ENCODE data around the gene TEX48.

TEX48 gene

DNA sequence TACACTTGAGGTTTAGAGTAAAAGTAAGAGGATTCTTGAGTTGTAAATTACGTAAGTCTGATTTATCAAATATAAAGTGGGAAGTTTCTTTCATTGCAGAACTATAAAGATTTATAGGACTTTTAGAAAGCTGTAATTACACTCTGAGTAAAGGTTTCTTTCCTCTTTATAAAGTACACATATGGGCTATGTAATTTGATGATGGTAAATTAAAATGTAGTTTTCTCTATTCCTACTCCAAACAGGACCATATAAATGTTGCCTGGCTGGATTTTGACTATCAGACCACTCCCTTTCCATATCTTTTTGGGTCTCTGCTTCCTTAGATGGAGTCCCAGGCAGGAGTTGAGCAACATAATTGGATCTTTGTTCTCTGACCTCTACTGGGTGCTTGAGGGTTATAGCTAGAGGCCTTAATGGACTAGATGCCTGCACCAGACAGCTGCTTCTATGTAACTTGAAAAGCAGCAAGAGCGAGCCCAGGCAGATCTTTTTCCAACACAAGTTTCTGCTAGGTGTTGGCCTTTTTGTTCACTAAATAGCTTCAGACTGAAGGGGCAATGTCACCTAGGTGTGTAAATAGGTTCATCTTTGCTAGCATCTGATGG is 11.4 kb upstream of the TEX48 start:
- Histone ChIP-seq H3K4me3 (ENCODE audit: extremely low read depth, insufficient read depth, low read length, poor library complexity, severe bottlenecking) (no peak overlapping the region), H3K27ac (ENCODE audit: low read depth, low read length, severe bottlenecking) (no peak overlapping the region), H3K9me3 (ENCODE audit: control insufficient read depth, low read length) (no peaks in the 10 kb centered on the region), H3K36me3 (ENCODE audit: control insufficient read depth, insufficient read depth, low read length) (no peaks in the 10 kb centered on the region), H3K4me1 (ENCODE audit: control insufficient read depth, insufficient read depth, low read length, poor library complexity, severe bottlenecking) (peaks cover 6% of the 10 kb centered on the region)
- WGBS, 2 experiments (ENCODE audit: insufficient coverage in 2 of 2): 83 to 100% methylated on average over 1 of the region's 2 CpGs

GRCh38 chr9:114691956-114692295 is 9.9 kb upstream of the TEX48 start:
- no peaks in the 10 kb centered on the region for H3K9me3 ChIP-seq (ENCODE audit: control insufficient read depth, low read length)
- peaks cover 3% of the 10 kb centered on the region for H3K4me1 ChIP-seq (ENCODE audit: control insufficient read depth, insufficient read depth, low read length, poor library complexity, severe bottlenecking)
- H3K36me3 ChIP-seq (ENCODE audit: control insufficient read depth, insufficient read depth, low read length): no peaks in the 10 kb centered on the region
- no peak overlapping the region for H3K4me3 ChIP-seq (ENCODE audit: extremely low read depth, insufficient read depth, low read length, poor library complexity, severe bottlenecking)
- H3K27ac ChIP-seq (ENCODE audit: low read depth, low read length, severe bottlenecking): no peak overlapping the region

- no peaks in the 10 kb centered on the region for H3K9me3 ChIP-seq (ENCODE audit: control insufficient read depth, low read length)
- no peaks in the 10 kb centered on the region for H3K36me3 ChIP-seq (ENCODE audit: control insufficient read depth, insufficient read depth, low read length)
- H3K4me1 ChIP-seq (ENCODE audit: control insufficient read depth, insufficient read depth, low read length, poor library complexity, severe bottlenecking): peaks cover 3% of the 10 kb centered on the region
- no peak overlapping the region for H3K27ac ChIP-seq (ENCODE audit: low read depth, low read length, severe bottlenecking)
- WGBS, 2 experiments (ENCODE audit: insufficient coverage in 2 of 2): 92 to 95% methylated on average over 9 of the region's 11 CpGs
- H3K4me3 ChIP-seq (ENCODE audit: extremely low read depth, insufficient read depth, low read length, poor library complexity, severe bottlenecking): no peak overlapping the region
Observed at GRCh38 chr9:114691046-114691955, 9.3 kb upstream of the TEX48 start.

DNA sequence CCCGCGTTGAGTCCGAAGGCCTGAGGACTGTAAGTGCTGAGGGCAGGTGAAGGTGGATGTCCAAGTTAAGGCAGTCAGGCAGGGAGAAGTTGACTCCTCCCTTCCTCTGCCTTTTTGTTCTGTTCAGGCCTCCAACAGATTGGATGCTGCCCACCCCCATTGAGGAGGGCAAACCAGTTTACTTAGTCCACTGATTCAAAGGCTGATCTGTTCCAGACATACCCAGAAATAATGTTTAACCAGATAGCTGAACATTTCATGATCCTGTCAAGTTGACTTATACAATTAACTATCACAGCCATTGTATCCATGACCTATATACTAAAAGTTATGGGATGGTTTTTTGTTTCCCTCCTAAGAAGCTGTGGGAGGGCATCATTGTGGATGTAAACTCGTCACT is 8.3 kb upstream of the TEX48 start:
- no peak overlapping the region for H3K4me3 ChIP-seq (ENCODE audit: extremely low read depth, insufficient read depth, low read length, poor library complexity, severe bottlenecking)
- peaks cover 3% of the 10 kb centered on the region for H3K4me1 ChIP-seq (ENCODE audit: control insufficient read depth, insufficient read depth, low read length, poor library complexity, severe bottlenecking)
- 88 to 93% methylated on average over 1 to 3 of the region's 4 CpGs for WGBS, 2 experiments (ENCODE audit: insufficient coverage in 2 of 2)
- H3K27ac ChIP-seq (ENCODE audit: low read depth, low read length, severe bottlenecking): no peak overlapping the region
- H3K9me3 ChIP-seq (ENCODE audit: control insufficient read depth, low read length): no peaks in the 10 kb centered on the region
- H3K36me3 ChIP-seq (ENCODE audit: control insufficient read depth, insufficient read depth, low read length): no peaks in the 10 kb centered on the region

GRCh38 chr9:114689813-114690212 is 7.8 kb upstream of the TEX48 start:
- H3K36me3 ChIP-seq (ENCODE audit: control insufficient read depth, insufficient read depth, low read length): no peaks in the 10 kb centered on the region
- no peak overlapping the region for H3K4me3 ChIP-seq (ENCODE audit: extremely low read depth, insufficient read depth, low read length, poor library complexity, severe bottlenecking)
- 70 to 81% methylated on average over 6 to 7 of the region's 7 CpGs for WGBS, 2 experiments (ENCODE audit: insufficient coverage in 2 of 2)
- H3K27ac ChIP-seq (ENCODE audit: low read depth, low read length, severe bottlenecking): no peak overlapping the region
- H3K9me3 ChIP-seq (ENCODE audit: control insufficient read depth, low read length): no peaks in the 10 kb centered on the region
- H3K4me1 ChIP-seq (ENCODE audit: control insufficient read depth, insufficient read depth, low read length, poor library complexity, severe bottlenecking): peaks cover 3% of the 10 kb centered on the region

DNA sequence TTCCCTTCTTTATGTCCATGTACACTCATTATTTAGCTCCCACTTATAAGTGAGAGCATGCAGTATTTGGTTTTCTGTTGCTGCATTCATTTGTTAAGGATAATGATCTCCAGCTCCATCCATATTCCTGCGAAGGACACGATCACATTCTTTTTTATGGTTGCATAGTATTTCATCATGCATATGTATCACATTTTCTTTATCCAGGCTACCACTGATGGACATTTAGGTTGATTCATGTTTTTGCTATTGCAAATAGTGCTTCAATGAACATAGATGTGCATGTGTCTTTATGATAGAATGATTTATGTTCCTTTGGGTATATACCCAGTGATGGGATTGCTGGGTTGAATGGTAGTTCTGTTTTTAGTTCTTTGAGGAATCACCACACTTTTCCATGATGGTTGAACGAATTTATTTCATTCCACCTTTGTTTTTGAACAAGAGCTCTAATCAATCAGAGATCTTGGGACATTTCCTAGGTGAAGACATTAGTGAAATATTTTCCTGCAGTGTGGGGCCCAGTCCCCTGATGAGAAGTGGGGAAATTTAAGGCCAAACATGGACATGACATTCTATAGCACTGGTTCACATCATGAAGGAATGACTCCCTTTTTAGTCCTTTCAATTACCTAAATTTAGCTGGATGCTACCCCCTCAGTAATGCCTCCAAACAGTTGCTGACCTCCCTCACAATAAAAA is 7.1 kb upstream of the TEX48 start:
- no peak overlapping the region for H3K4me3 ChIP-seq (ENCODE audit: extremely low read depth, insufficient read depth, low read length, poor library complexity, severe bottlenecking)
- no CpG with 5 or more reads among the region's 3 CpGs for WGBS, 2 experiments (ENCODE audit: insufficient coverage in 2 of 2)
- H3K36me3 ChIP-seq (ENCODE audit: control insufficient read depth, insufficient read depth, low read length): no peaks in the 10 kb centered on the region
- H3K9me3 ChIP-seq (ENCODE audit: control insufficient read depth, low read length): no peaks in the 10 kb centered on the region
- no peak overlapping the region for H3K27ac ChIP-seq (ENCODE audit: low read depth, low read length, severe bottlenecking)
- peaks cover 3% of the 10 kb centered on the region for H3K4me1 ChIP-seq (ENCODE audit: control insufficient read depth, insufficient read depth, low read length, poor library complexity, severe bottlenecking)

DNA sequence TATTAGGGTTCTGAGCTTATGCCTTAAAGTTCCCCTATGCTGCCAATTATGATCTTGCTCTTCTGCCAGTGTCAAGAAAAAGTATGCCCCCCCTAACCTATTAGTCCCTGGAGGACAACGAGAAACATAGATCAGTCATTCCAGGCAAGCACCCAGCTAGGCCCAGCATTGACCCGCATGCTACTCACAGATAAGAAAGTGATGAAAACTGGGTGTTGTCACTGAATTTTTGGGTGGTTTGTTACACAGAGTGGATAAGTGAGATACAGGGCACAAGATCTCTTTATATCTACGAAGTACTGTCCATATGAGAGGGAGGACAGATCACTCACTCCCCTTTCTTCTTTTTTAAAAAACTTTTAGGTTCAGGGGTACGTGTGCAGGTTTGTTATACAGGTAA is 6.4 kb upstream of the TEX48 start:
- no peak overlapping the region for H3K4me3 ChIP-seq (ENCODE audit: extremely low read depth, insufficient read depth, low read length, poor library complexity, severe bottlenecking)
- H3K27ac ChIP-seq (ENCODE audit: low read depth, low read length, severe bottlenecking): no peak overlapping the region
- no peaks in the 10 kb centered on the region for H3K9me3 ChIP-seq (ENCODE audit: control insufficient read depth, low read length)
- H3K4me1 ChIP-seq (ENCODE audit: control insufficient read depth, insufficient read depth, low read length, poor library complexity, severe bottlenecking): peaks cover 3% of the 10 kb centered on the region
- WGBS, 2 experiments (ENCODE audit: insufficient coverage in 2 of 2): 80 to 100% methylated on average over 1 of the region's 4 CpGs
- no peaks in the 10 kb centered on the region for H3K36me3 ChIP-seq (ENCODE audit: control insufficient read depth, insufficient read depth, low read length)

DNA sequence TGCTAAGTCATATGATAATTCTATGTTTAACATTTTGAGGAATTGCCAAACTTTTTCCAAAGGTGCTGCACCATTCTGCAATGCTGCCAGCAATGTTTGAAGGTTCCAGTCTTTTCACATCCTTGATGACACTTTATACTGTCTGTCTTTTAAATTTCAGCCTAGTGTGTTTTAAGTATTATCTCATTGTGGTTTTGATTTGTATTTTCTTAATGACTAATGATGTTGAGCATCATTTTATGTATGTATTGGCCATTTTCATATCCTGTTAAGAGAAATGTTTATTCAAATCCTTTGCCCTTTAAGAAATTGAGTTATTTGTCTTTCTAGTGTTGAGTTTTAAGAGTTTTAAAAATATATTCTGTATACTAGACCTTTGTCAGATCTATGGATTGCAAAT is 5.0 kb upstream of the TEX48 start:
- no peak overlapping the region for H3K27ac ChIP-seq (ENCODE audit: low read depth, low read length, severe bottlenecking)
- H3K4me1 ChIP-seq (ENCODE audit: control insufficient read depth, insufficient read depth, low read length, poor library complexity, severe bottlenecking): peaks cover 3% of the 10 kb centered on the region
- H3K36me3 ChIP-seq (ENCODE audit: control insufficient read depth, insufficient read depth, low read length): no peaks in the 10 kb centered on the region
- no peak overlapping the region for H3K4me3 ChIP-seq (ENCODE audit: extremely low read depth, insufficient read depth, low read length, poor library complexity, severe bottlenecking)
- no peaks in the 10 kb centered on the region for H3K9me3 ChIP-seq (ENCODE audit: control insufficient read depth, low read length)

DNA sequence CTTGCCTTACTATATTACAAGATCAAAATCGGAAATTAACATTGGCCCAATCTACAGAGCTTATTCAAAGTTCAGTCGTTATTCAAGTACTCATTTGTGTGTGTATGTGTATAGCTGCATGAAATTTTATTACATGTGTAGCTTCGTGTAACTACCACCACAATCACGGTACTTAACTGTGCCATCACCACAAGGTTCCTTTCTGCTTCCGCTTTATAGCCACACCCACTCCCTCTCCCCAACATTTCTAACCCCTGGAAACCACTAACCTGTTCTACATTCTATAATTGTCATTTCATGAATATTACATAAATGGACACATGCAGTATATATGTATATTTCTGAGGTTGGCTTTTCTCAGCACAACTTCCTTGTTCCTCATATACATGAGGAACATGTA is 4.0 kb upstream of the TEX48 start:
- Histone ChIP-seq H3K9me3 (ENCODE audit: control insufficient read depth, low read length) (no peaks in the 10 kb centered on the region), H3K4me1 (ENCODE audit: control insufficient read depth, insufficient read depth, low read length, poor library complexity, severe bottlenecking) (peaks cover 2% of the 10 kb centered on the region), H3K36me3 (ENCODE audit: control insufficient read depth, insufficient read depth, low read length) (no peaks in the 10 kb centered on the region), H3K27ac (ENCODE audit: low read depth, low read length, severe bottlenecking) (no peak overlapping the region), H3K4me3 (ENCODE audit: extremely low read depth, insufficient read depth, low read length, poor library complexity, severe bottlenecking) (no peak overlapping the region)
- no CpG with 5 or more reads among the region's 5 CpGs for WGBS, 2 experiments (ENCODE audit: insufficient coverage in 2 of 2)

GRCh38 chr9:114684036-114684435 is 2.0 kb upstream of the TEX48 start:
- no peak overlapping the region for H3K4me3 ChIP-seq (ENCODE audit: extremely low read depth, insufficient read depth, low read length, poor library complexity, severe bottlenecking)
- H3K4me1 ChIP-seq (ENCODE audit: control insufficient read depth, insufficient read depth, low read length, poor library complexity, severe bottlenecking): no peaks in the 10 kb centered on the region
- WGBS, 2 experiments (ENCODE audit: insufficient coverage in 2 of 2): 89% methylated on average over 5 of the region's 6 CpGs; no CpG with 5 or more reads in 1 of the 2 experiments
- H3K27ac ChIP-seq (ENCODE audit: low read depth, low read length, severe bottlenecking): no peak overlapping the region
- no peaks in the 10 kb centered on the region for H3K36me3 ChIP-seq (ENCODE audit: control insufficient read depth, insufficient read depth, low read length)
- no peaks in the 10 kb centered on the region for H3K9me3 ChIP-seq (ENCODE audit: control insufficient read depth, low read length)

- H3K4me1 ChIP-seq (ENCODE audit: control insufficient read depth, insufficient read depth, low read length, poor library complexity, severe bottlenecking): peaks cover 10% of the 10 kb centered on the region
- 94% methylated on average over 2 of the region's 3 CpGs; no CpG with 5 or more reads in 1 of the 2 experiments for WGBS, 2 experiments (ENCODE audit: insufficient coverage in 2 of 2)
- no peak overlapping the region for H3K4me3 ChIP-seq (ENCODE audit: extremely low read depth, insufficient read depth, low read length, poor library complexity, severe bottlenecking)
- H3K27ac ChIP-seq (ENCODE audit: low read depth, low read length, severe bottlenecking): no peak overlapping the region
- no peaks in the 10 kb centered on the region for H3K36me3 ChIP-seq (ENCODE audit: control insufficient read depth, insufficient read depth, low read length)
- H3K9me3 ChIP-seq (ENCODE audit: control insufficient read depth, low read length): no peaks in the 10 kb centered on the region
Observed at GRCh38 chr9:114682846-114683245, 854 bp upstream of the TEX48 start.

All from mesodermal cell (in vitro differentiated cells).